Activated T-helper 17 cell treated with anti-CD3 and anti-CD28 coated beads, Interleukin-2, amount 50 U/mL, for 72 hours (primary cell): Measurements from ENCODE around the gene ZFYVE28. TPM values are rescaled to one million over a fixed set of nuclear protein-coding genes. Genes with fewer than 3 reads are reported as not detected.
"Not testable (repeated sequence)": the region's sequence is repeated elsewhere in the genome, so short reads cannot be mapped to it uniquely, and the experiment has no call there.

ENCODE experiments used
- ATAC-seq: fragments of 150-1000 bp; cut with Tn5 transposase; replicated peaks from 2 replicates; pipeline ENCODE4 v1.10.0; 2021; ENCODE audit warnings: mild to moderate bottlenecking, moderate library complexity
- H3K27ac Mint-ChIP-seq: one replicate; pipeline ENCODE4 v1.8.0; 2022; ENCODE audit warnings: mixed read lengths
- H3K27me3 Mint-ChIP-seq: one replicate; pipeline ENCODE4 v1.8.0; 2022; ENCODE audit warnings: mixed read lengths
- H3K36me3 Mint-ChIP-seq: one replicate; pipeline ENCODE4 v1.8.0; 2022; ENCODE audit warnings: low read depth, mild to moderate bottlenecking, mixed read lengths
- H3K4me1 Mint-ChIP-seq: one replicate; pipeline ENCODE4 v1.8.0; 2022; ENCODE audit warnings: mixed read lengths
- H3K4me3 Mint-ChIP-seq: one replicate; pipeline ENCODE4 v1.8.0; 2022; ENCODE audit warnings: mild to moderate bottlenecking, mixed read lengths
- H3K9me3 Mint-ChIP-seq: one replicate; pipeline ENCODE4 v1.8.0; 2022; ENCODE audit warnings: mixed read lengths
- total RNA-seq, 2 donors: library from RNA; stranded (reverse); gene quantifications; one replicate each; pipeline ENCODE4 v1.2.3, GENCODE V29; 2022

The ZFYVE28 gene
- total RNA-seq, 2 donors from 2014 or later: 36.3 to 42.7 TPM

GRCh38 chr4:2387218-2387617 is 31.2 kb downstream of the ZFYVE28 start:
- H3K4me3 Mint-ChIP-seq: no peak overlapping the region
- no peaks in the 10 kb centered on the region for H3K27me3 Mint-ChIP-seq
- no peaks in the 10 kb centered on the region for H3K36me3 Mint-ChIP-seq
- H3K9me3 Mint-ChIP-seq: no peaks in the 10 kb centered on the region
- ATAC-seq: no peak
- peaks cover 11% of the 10 kb centered on the region for H3K4me1 Mint-ChIP-seq
- no peak overlapping the region for H3K27ac Mint-ChIP-seq

- no peak for ATAC-seq
- no peaks in the 10 kb centered on the region for H3K36me3 Mint-ChIP-seq
- no peak overlapping the region for H3K4me3 Mint-ChIP-seq
- no peak overlapping the region for H3K27ac Mint-ChIP-seq
- H3K27me3 Mint-ChIP-seq: no peaks in the 10 kb centered on the region
- no peaks in the 10 kb centered on the region for H3K9me3 Mint-ChIP-seq
- H3K4me1 Mint-ChIP-seq: peaks cover 11% of the 10 kb centered on the region
Observed at GRCh38 chr4:2386717-2387116, 31.7 kb downstream of the ZFYVE28 start.

- no peaks in the 10 kb centered on the region for H3K36me3 Mint-ChIP-seq
- no peaks in the 10 kb centered on the region for H3K9me3 Mint-ChIP-seq
- H3K27ac Mint-ChIP-seq: no peak overlapping the region
- no peaks in the 10 kb centered on the region for H3K27me3 Mint-ChIP-seq
- H3K4me3 Mint-ChIP-seq: no peak overlapping the region
- peaks cover 5% of the 10 kb centered on the region for H3K4me1 Mint-ChIP-seq
- ATAC-seq: no peak
Observed at GRCh38 chr4:2385516-2385915, 32.9 kb downstream of the ZFYVE28 start.

- Mint-ChIP-seq H3K4me3 (no peak overlapping the region), H3K27me3 (no peaks in the 10 kb centered on the region), H3K4me1 (peaks cover 5% of the 10 kb centered on the region), H3K27ac (no peak overlapping the region), H3K36me3 (no peaks in the 10 kb centered on the region), H3K9me3 (no peaks in the 10 kb centered on the region)
- no peak for ATAC-seq
Observed at GRCh38 chr4:2384245-2384644, 34.2 kb downstream of the ZFYVE28 start.

- H3K9me3 Mint-ChIP-seq: no peaks in the 10 kb centered on the region
- no peak for ATAC-seq
- H3K27ac Mint-ChIP-seq: peak overlapping the region; percentile 65
- no peaks in the 10 kb centered on the region for H3K36me3 Mint-ChIP-seq
- peaks cover 5% of the 10 kb centered on the region for H3K4me1 Mint-ChIP-seq
- H3K4me3 Mint-ChIP-seq: no peak overlapping the region
- H3K27me3 Mint-ChIP-seq: no peaks in the 10 kb centered on the region
Observed at GRCh38 chr4:2383760-2384159, 34.7 kb downstream of the ZFYVE28 start.

GRCh38 chr4:2383220-2383631 is 35.2 kb downstream of the ZFYVE28 start:
- peak overlapping the region; percentile 65 for H3K27ac Mint-ChIP-seq
- not testable (repeated sequence) for H3K36me3 Mint-ChIP-seq, H3K4me3 Mint-ChIP-seq, H3K27me3 Mint-ChIP-seq, H3K4me1 Mint-ChIP-seq, H3K9me3 Mint-ChIP-seq, ATAC-seq

- H3K4me3 Mint-ChIP-seq, H3K4me1 Mint-ChIP-seq, ATAC-seq, H3K36me3 Mint-ChIP-seq, H3K27me3 Mint-ChIP-seq, H3K9me3 Mint-ChIP-seq: not testable (repeated sequence)
- H3K27ac Mint-ChIP-seq: peak overlapping the region; percentile 65
Observed at GRCh38 chr4:2382769-2383202, 35.7 kb downstream of the ZFYVE28 start.

GRCh38 chr4:2380589-2380988 is 37.9 kb downstream of the ZFYVE28 start:
- not testable (repeated sequence) for H3K9me3 Mint-ChIP-seq, ATAC-seq

GRCh38 chr4:2378898-2379297 is 39.5 kb downstream of the ZFYVE28 start:
- ATAC-seq: no peak
- Mint-ChIP-seq H3K27ac (peak overlapping the region; percentile 4), H3K9me3 (no peaks in the 10 kb centered on the region), H3K36me3 (peaks cover 3% of the 10 kb centered on the region), H3K27me3 (no peaks in the 10 kb centered on the region), H3K4me3 (no peak overlapping the region), H3K4me1 (peaks cover 5% of the 10 kb centered on the region)

More at GRCh38 chr4:2380589-2380988, 37.9 kb downstream of the ZFYVE28 start:
- not testable (repeated sequence) for H3K36me3 Mint-ChIP-seq, H3K4me1 Mint-ChIP-seq, H3K27me3 Mint-ChIP-seq, H3K27ac Mint-ChIP-seq, H3K4me3 Mint-ChIP-seq

- H3K27me3 Mint-ChIP-seq: no peaks in the 10 kb centered on the region
- peaks cover 8% of the 10 kb centered on the region for H3K36me3 Mint-ChIP-seq
- H3K27ac Mint-ChIP-seq: peak overlapping the region; percentile 4
- no peak for ATAC-seq
- no peaks in the 10 kb centered on the region for H3K9me3 Mint-ChIP-seq
- peaks cover 2% of the 10 kb centered on the region for H3K4me1 Mint-ChIP-seq
- no peak overlapping the region for H3K4me3 Mint-ChIP-seq
Observed at GRCh38 chr4:2378401-2378800, 40.0 kb downstream of the ZFYVE28 start.

GRCh38 chr4:2377241-2377640 is 41.2 kb downstream of the ZFYVE28 start:
- Mint-ChIP-seq H3K27ac (peak overlapping the region; percentile 66), H3K36me3 (peaks cover 9% of the 10 kb centered on the region), H3K9me3 (no peaks in the 10 kb centered on the region), H3K4me1 (no peaks in the 10 kb centered on the region), H3K4me3 (no peak overlapping the region), H3K27me3 (no peaks in the 10 kb centered on the region)
- no peak for ATAC-seq

- ATAC-seq: no peak
- Mint-ChIP-seq H3K4me3 (no peak overlapping the region), H3K36me3 (peaks cover 20% of the 10 kb centered on the region), H3K27me3 (no peaks in the 10 kb centered on the region), H3K9me3 (no peaks in the 10 kb centered on the region), H3K27ac (no peak overlapping the region), H3K4me1 (no peaks in the 10 kb centered on the region)
Observed at GRCh38 chr4:2375427-2375826, 43.0 kb downstream of the ZFYVE28 start.

- ATAC-seq: no peak
- H3K4me3 Mint-ChIP-seq: no peak overlapping the region
- peaks cover 20% of the 10 kb centered on the region for H3K36me3 Mint-ChIP-seq
- no peaks in the 10 kb centered on the region for H3K27me3 Mint-ChIP-seq
- H3K27ac Mint-ChIP-seq: no peak overlapping the region
- no peaks in the 10 kb centered on the region for H3K4me1 Mint-ChIP-seq
- H3K9me3 Mint-ChIP-seq: no peaks in the 10 kb centered on the region
Observed at GRCh38 chr4:2373532-2373931, 44.9 kb downstream of the ZFYVE28 start.

GRCh38 chr4:2372488-2373030 is 45.9 kb downstream of the ZFYVE28 start:
- ATAC-seq: no peak
- no peak overlapping the region for H3K4me3 Mint-ChIP-seq
- H3K27me3 Mint-ChIP-seq: no peaks in the 10 kb centered on the region
- peaks cover 20% of the 10 kb centered on the region for H3K36me3 Mint-ChIP-seq
- no peaks in the 10 kb centered on the region for H3K9me3 Mint-ChIP-seq
- H3K4me1 Mint-ChIP-seq: no peaks in the 10 kb centered on the region
- H3K27ac Mint-ChIP-seq: no peak overlapping the region

- Mint-ChIP-seq H3K4me1 (no peaks in the 10 kb centered on the region), H3K4me3 (no peak overlapping the region), H3K36me3 (peaks cover 20% of the 10 kb centered on the region), H3K27ac (no peak overlapping the region), H3K9me3 (no peaks in the 10 kb centered on the region), H3K27me3 (no peaks in the 10 kb centered on the region)
- no peak for ATAC-seq
Observed at GRCh38 chr4:2371765-2372487, 46.5 kb downstream of the ZFYVE28 start.
